Skeletal muscle tissue (tissue), 4 donors: ENCODE results near the gene HTRA3. TPM values are rescaled to one million over a fixed set of nuclear protein-coding genes. Genes with fewer than 3 reads are reported as not detected.
A peak's percentile ranks its signal among the peaks of the same experiment; 100 is the strongest.

Source experiments
- H3K27ac ChIP-seq: one replicate; pipeline ENCODE4 v1.7.0; 2013; ENCODE audit warnings: mild to moderate bottlenecking, low read depth, low read length, inconsistent platforms
- H3K27me3 ChIP-seq, 3 donors: one replicate each; pipeline ENCODE4 v1.7.0; 2013; ENCODE audit warnings: low read length in 3 of 3; ENCODE audit not compliant: control insufficient read depth in 3 of 3, insufficient read depth in 3 of 3
- H3K36me3 ChIP-seq, 3 donors: one replicate each; pipeline ENCODE4 v1.7.0; 2013; ENCODE audit warnings: low read length in 3 of 3; ENCODE audit not compliant: control insufficient read depth in 3 of 3, insufficient read depth in 3 of 3
- H3K4me1 ChIP-seq, 3 donors: one replicate each; pipeline ENCODE4 v1.7.0; 2013; ENCODE audit warnings: low read length in 3 of 3, mild to moderate bottlenecking in 3 of 3; ENCODE audit not compliant: control insufficient read depth in 3 of 3, insufficient read depth in 3 of 3
- H3K4me3 ChIP-seq, 3 donors: one replicate each; pipeline ENCODE4 v1.7.0; 2013; ENCODE audit warnings: low read length in 3 of 3
- H3K9ac ChIP-seq, 3 donors: one replicate each; pipeline ENCODE4 v1.7.0; 2013; ENCODE audit warnings: low read length in 3 of 3, mild to moderate bottlenecking in 3 of 3, moderate library complexity in 2 of 3, low read depth in 1 of 3
- H3K9me3 ChIP-seq, 3 donors: one replicate each; pipeline ENCODE4 v1.7.0; 2013; ENCODE audit warnings: low read length in 3 of 3; ENCODE audit not compliant: control insufficient read depth in 3 of 3
- total RNA-seq: library from RNA; depleted of rRNA; stranded (reverse); fragments of >200 nt; gene quantifications from one replicate; pipeline ENCODE4 v1.2.3, GENCODE V29; 2014
- donor health status: Osteomylitis.

Gene HTRA3
- total RNA-seq, 1 donor from 2014 or later = 20.9 TPM

DNA sequence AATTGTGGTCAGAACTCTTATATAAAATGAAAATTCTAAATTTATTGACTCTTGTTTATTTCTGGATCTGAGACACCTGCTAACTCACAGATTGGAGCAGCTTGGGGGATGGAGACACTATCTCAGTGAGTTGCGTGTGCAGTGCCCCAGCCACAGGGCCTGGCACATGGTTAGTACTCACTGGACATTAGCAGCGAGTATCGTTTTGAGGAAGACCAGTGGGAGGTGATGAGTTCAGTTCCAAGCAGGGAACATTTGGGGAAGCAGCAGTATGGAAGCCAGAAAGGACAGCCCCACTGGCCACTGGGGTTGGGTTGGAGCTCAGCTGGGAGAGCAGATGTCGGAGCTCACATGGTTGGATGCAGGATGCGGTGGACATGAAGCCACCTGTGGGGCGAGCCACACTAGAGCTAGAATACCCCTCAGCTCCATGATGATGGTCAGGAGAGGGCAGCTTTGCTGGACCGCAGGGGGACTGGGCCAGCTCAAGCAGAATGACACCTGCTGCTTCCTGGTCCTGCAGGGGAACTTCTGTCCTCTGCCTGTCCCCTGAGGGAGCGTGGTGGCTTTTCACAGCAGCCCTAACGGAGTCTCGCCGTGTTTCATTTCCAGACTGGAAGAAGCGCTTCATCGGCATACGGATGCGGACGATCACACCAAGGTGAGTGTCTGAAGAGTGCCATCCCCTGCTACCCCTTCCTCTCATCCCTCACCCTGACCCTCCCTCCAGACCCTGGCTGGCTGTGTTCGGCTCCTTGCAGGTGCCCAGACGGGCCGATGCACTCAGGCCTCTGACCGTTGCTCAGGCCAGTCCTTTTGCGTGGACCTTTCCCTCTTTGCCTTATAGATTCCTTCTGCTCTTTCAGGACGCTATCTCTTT, 32.5 kb downstream of the HTRA3 start:
- Histone ChIP-seq H3K4me3 (no peak overlapping the region), H3K36me3 (peaks cover 0 to 2% (median 0%) of the 10 kb centered on the region in 3 donors), H3K27ac (no peak overlapping the region), H3K9me3 (no peaks in the 10 kb centered on the region), H3K9ac (no peak overlapping the region), H3K27me3 (peaks cover 0 to 4% (median 2%) of the 10 kb centered on the region in 3 donors), H3K4me1 (peaks cover 10 to 14% (median 14%) of the 10 kb centered on the region in 3 donors)

GRCh38 chr4:8303081-8303480, 33.5 kb downstream of the HTRA3 start:
- H3K36me3 ChIP-seq = peaks cover 0 to 2% (median 0%) of the 10 kb centered on the region in 3 donors
- H3K4me3 ChIP-seq = no peak overlapping the region
- peaks cover 15 to 21% (median 19%) of the 10 kb centered on the region in 3 donors for H3K4me1 ChIP-seq
- no peak overlapping the region for H3K27ac ChIP-seq
- no peaks in the 10 kb centered on the region for H3K9me3 ChIP-seq
- H3K9ac ChIP-seq = no peak overlapping the region
- H3K27me3 ChIP-seq = peaks cover 0 to 8% (median 2%) of the 10 kb centered on the region in 3 donors

- Histone ChIP-seq H3K4me1 (peaks cover 15 to 22% (median 21%) of the 10 kb centered on the region in 3 donors), H3K9me3 (no peaks in the 10 kb centered on the region), H3K36me3 (peaks cover 0 to 2% (median 0%) of the 10 kb centered on the region in 3 donors), H3K27me3 (peaks cover 0 to 8% (median 2%) of the 10 kb centered on the region in 3 donors), H3K4me3 (no peak overlapping the region), H3K9ac (no peak overlapping the region), H3K27ac (no peak overlapping the region)
Observed at GRCh38 chr4:8303485-8304281, 34.1 kb downstream of the HTRA3 start.

- H3K27ac ChIP-seq = no peak overlapping the region
- peaks cover 0 to 2% (median 0%) of the 10 kb centered on the region in 3 donors for H3K36me3 ChIP-seq
- H3K9me3 ChIP-seq = no peaks in the 10 kb centered on the region
- H3K27me3 ChIP-seq = peaks cover 0 to 8% (median 2%) of the 10 kb centered on the region in 3 donors
- H3K4me1 ChIP-seq = peaks cover 27 to 36% (median 35%) of the 10 kb centered on the region in 3 donors
- H3K4me3 ChIP-seq = no peak overlapping the region
- no peak overlapping the region for H3K9ac ChIP-seq
Observed at GRCh38 chr4:8304827-8305695, 35.5 kb downstream of the HTRA3 start.

DNA sequence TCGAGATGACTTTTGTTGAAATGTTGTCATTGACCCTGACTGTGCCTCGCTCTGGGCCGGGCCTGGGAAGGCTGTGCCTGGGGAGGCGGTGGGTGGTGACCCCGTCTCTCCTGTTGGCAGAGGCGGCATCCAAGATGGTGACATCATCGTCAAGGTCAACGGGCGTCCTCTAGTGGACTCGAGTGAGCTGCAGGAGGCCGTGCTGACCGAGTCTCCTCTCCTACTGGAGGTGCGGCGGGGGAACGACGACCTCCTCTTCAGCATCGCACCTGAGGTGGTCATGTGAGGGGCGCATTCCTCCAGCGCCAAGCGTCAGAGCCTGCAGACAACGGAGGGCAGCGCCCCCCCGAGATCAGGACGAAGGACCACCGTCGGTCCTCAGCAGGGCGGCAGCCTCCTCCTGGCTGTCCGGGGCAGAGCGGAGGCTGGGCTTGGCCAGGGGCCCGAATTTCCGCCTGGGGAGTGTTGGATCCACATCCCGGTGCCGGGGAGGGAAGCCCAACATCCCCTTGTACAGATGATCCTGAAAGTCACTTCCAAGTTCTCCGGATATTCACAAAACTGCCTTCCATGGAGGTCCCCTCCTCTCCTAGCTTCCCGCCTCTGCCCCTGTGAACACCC, 36.4 kb downstream of the HTRA3 start:
- Histone ChIP-seq H3K9ac (no peak overlapping the region), H3K27ac (no peak overlapping the region), H3K4me3 (no peak overlapping the region), H3K4me1 (peaks cover 28 to 36% (median 36%) of the 10 kb centered on the region in 3 donors), H3K27me3 (peaks cover 0 to 8% (median 5%) of the 10 kb centered on the region in 3 donors), H3K9me3 (no peaks in the 10 kb centered on the region), H3K36me3 (peaks cover 0 to 2% (median 0%) of the 10 kb centered on the region in 3 donors)

DNA sequence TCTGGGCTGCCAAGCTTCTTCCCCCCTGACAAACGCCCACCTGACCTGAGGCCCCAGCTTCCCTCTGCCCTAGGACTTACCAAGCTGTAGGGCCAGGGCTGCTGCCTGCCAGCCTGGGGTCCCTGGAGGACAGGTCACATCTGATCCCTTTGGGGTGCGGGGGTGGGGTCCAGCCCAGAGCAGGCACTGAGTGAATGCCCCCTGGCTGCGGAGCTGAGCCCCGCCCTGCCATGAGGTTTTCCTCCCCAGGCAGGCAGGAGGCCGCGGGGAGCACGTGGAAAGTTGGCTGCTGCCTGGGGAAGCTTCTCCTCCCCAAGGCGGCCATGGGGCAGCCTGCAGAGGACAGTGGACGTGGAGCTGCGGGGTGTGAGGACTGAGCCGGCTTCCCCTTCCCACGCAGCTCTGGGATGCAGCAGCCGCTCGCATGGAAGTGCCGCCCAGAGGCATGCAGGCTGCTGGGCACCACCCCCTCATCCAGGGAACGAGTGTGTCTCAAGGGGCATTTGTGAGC, 37.0 kb downstream of the HTRA3 start:
- no peaks in the 10 kb centered on the region for H3K9me3 ChIP-seq
- no peak overlapping the region for H3K4me3 ChIP-seq
- peaks cover 0 to 2% (median 0%) of the 10 kb centered on the region in 3 donors for H3K36me3 ChIP-seq
- peaks cover 28 to 36% (median 36%) of the 10 kb centered on the region in 3 donors for H3K4me1 ChIP-seq
- H3K27me3 ChIP-seq = peaks cover 0 to 8% (median 5%) of the 10 kb centered on the region in 3 donors
- H3K9ac ChIP-seq = peak overlapping the region in 1 of 3 donors; percentile 35
- H3K27ac ChIP-seq = no peak overlapping the region

- Histone ChIP-seq H3K27me3 (peaks cover 0 to 8% (median 5%) of the 10 kb centered on the region in 3 donors), H3K4me1 (peaks cover 28 to 36% (median 36%) of the 10 kb centered on the region in 3 donors), H3K36me3 (peaks cover 0 to 2% (median 0%) of the 10 kb centered on the region in 3 donors), H3K4me3 (peak overlapping the region in 1 of 3 donors; percentile 22), H3K9me3 (no peaks in the 10 kb centered on the region), H3K27ac (no peak overlapping the region), H3K9ac (peak overlapping the region in 1 of 3 donors; percentile 35)
Observed at GRCh38 chr4:8307121-8307520, 37.6 kb downstream of the HTRA3 start.

DNA sequence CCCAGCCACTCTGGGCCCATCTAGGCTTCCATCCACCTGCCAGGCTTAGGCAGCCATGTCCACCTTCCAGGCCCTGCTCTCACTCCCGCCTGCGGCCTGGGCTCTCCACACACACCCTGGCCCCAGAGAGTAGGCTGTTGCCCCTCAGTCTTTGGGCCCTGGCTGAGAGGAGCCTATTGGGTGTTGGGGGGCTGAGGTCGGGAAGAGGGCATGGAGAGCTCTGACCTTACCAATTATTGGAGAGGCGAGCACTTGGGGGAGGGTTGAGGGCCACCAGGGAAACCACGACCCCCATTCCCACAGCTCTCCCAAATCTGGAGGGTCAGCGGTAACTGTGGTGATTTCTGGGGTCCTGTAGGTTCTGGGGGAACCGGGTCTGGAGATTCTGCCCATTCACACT, 38.2 kb downstream of the HTRA3 start:
- Histone ChIP-seq H3K9ac (no peak overlapping the region), H3K4me1 (peaks cover 28 to 36% (median 36%) of the 10 kb centered on the region in 3 donors), H3K9me3 (no peaks in the 10 kb centered on the region), H3K36me3 (peaks cover 0 to 2% (median 0%) of the 10 kb centered on the region in 3 donors), H3K27ac (no peak overlapping the region), H3K4me3 (no peak overlapping the region), H3K27me3 (peaks cover 0 to 8% (median 5%) of the 10 kb centered on the region in 3 donors)
